Motor neuron (in vitro differentiated cells): ENCODE results near the gene PGK2. TPM values are rescaled to one million over a fixed set of nuclear protein-coding genes. Genes with fewer than 3 reads are reported as not detected.
A peak's percentile ranks its signal among the peaks of the same experiment; 100 is the strongest.
"Not testable (repeated sequence)": the region's sequence is repeated elsewhere in the genome, so short reads cannot be mapped to it uniquely, and the experiment has no call there.

Source experiments
- ATAC-seq, 8 experiments: fragments of 200-7000 bp; cut with Tn5 transposase; replicated peaks in 6 of 8; 2 replicates each; pipeline ENCODE4 v1.8.0; 2021; ENCODE audit warnings: mild to moderate bottlenecking in 8 of 8, moderate library complexity in 8 of 8
- H3K27ac ChIP-seq, 2 donors: fragments of 250-450 bp; sonication (Bioruptor Pico); 2 replicates each; pipeline ENCODE4 v1.9.0; 2021; ENCODE audit warnings: antibody characterized with exemption in 2 of 2, mild to moderate bottlenecking in 2 of 2, moderate library complexity in 1 of 2
- H3K4me1 ChIP-seq, 2 donors: fragments of 250-450 bp; sonication (Bioruptor Pico); replicated peaks in 1 of 2; 2 replicates each; pipeline ENCODE4 v1.6.1; 2021; ENCODE audit warnings: antibody characterized with exemption in 2 of 2, mild to moderate bottlenecking in 2 of 2, moderate library complexity in 1 of 2
- H3K4me3 ChIP-seq, 5 donors: fragments of 250-450 bp; sonication (Bioruptor Pico); 2 replicates each; pipeline ENCODE4 v1.9.0; 2021; ENCODE audit warnings: antibody characterized with exemption in 5 of 5, mild to moderate bottlenecking in 5 of 5, moderate library complexity in 4 of 5
- WGBS, 10 experiments: fragments of 450-650 bp; shearing (Covaris generic); methylation state at CpG; one replicate each; pipeline ENCODE4 v1.0.0; 2022; 5-methylcytosine and 5-hydroxymethylcytosine counted together
- in situ Hi-C, 9 experiments: fragments of 400-800 bp; cut with MboI; loops; one replicate each; pipeline ENCODE4 v1.15.0; 2021; ENCODE audit warnings: low sequenced_read_pairs in 9 of 9, low pct_unique_long_range_greater_than_20kb in 2 of 9; ENCODE audit not compliant: unreplicated experiment in 9 of 9
- total RNA-seq, 8 experiments: library from RNA; unstranded; fragments of 300-600 nt; gene quantifications; 2 replicates each; pipeline versions ENCODE4 v1.2.3 to v1.2.4, GENCODE V29; 2022

The PGK2 gene
- under 1 TPM in 1 of 8 experiments, not detected in 7; 0.33 TPM for total RNA-seq

DNA sequence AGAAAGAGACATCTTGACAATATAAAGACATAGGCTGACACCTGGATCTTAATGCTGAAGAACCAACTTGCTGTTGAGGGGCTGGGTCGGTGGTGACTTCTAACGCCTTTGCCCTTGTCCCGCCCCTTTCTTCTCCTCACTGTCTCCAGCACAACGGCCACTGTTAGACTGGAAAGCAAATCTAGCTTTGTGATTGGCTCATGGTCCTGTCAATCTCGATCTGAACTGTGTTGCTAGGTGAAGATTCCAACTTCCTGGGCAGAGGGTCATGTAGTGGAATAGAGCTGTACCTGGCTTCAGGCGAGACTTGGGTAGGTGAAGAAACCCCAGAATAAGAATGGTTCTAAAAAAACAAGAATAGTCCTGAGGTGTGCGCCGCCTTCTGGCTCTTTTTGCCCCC, at the start of gene PGK2:
Gene PGK2 (minus strand): TSS at position 110 of the 400 bp plus-strand sequence. CDS start 98 bp downstream, at position 12.
- in situ Hi-C loops, result no loop called here
- H3K27ac ChIP-seq, result no peak within 1 kb of the TSS
- ATAC-seq, result peak in 1 of 8 experiments; percentile 38
- no peaks in the 10 kb centered on the region for H3K4me1 ChIP-seq
- 0 to 90% (median 67%) methylated on average over 1 to 4 of the region's 8 CpGs; no CpG with 5 or more reads in 2 of the 10 experiments for WGBS, 10 experiments
- H3K4me3 ChIP-seq, result no peak within 1 kb of the TSS

DNA sequence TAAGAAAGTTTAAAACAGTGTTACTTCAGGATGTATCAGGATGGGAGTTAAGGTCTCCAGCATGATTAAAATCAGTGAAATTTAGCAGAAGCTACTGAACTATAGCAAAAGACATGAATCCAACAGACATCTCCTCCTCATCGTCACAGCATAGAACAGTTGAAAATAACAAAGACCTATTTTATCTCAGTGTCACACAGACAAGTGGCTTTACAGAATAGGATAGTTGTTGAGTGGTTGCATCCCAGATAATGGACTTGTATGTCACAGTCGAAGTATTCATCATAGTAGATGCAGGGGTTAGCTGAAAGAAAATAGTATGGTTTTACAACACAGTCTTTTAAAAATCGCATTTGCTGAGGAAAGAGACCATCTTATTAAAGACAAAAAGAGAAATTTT, 48.1 kb upstream of the PGK2 start:
- no peak overlapping the region for H3K27ac ChIP-seq
- in situ Hi-C loops, result loop anchor here in 2 of 9 experiments (25.0 kb wide), 3 partner anchors 198 to 323 kb away; partner anchors contain the start of gene RHAG (in 1 of the 2)
- WGBS, 10 experiments, result 0 to 100% (median 60%) methylated on average over 1 to 3 of the region's 3 CpGs
- no peak for ATAC-seq
- H3K4me1 ChIP-seq, result no peaks in the 10 kb centered on the region
- H3K4me3 ChIP-seq, result no peak overlapping the region

DNA sequence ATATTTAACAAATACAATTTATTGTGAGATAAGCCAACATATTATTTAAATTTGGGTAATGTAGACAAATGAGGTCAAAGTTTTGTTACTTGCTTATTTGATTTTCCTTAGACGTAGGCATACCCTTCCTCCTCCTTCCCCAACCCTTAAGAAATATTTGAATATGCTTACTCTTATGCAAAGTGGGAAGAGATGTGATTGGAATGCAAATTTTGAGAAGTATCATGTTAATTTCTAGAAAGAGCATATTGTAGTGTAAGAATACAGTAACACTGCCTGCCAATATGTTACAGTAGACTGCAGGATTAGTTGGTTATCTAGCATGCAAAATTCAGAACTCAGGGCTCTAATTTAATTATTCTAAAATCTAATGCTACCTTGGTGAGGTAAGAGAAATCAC, 46.3 kb upstream of the PGK2 start:
- ATAC-seq, result peak in 1 of 8 experiments; percentile 27
- Histone ChIP-seq H3K4me1 (no peaks in the 10 kb centered on the region), H3K4me3 (no peak overlapping the region), H3K27ac (no peak overlapping the region)
- WGBS, 10 experiments, result 20 to 100% (median 94%) methylated on average over 1 of the region's 1 CpG; no CpG with 5 or more reads in 4 of the 10 experiments
- in situ Hi-C loops, result loop anchor here in 2 of 9 experiments (25.0 kb wide), 3 partner anchors 196 to 321 kb away; partner anchors contain the start of gene RHAG (in 1 of the 2)

DNA sequence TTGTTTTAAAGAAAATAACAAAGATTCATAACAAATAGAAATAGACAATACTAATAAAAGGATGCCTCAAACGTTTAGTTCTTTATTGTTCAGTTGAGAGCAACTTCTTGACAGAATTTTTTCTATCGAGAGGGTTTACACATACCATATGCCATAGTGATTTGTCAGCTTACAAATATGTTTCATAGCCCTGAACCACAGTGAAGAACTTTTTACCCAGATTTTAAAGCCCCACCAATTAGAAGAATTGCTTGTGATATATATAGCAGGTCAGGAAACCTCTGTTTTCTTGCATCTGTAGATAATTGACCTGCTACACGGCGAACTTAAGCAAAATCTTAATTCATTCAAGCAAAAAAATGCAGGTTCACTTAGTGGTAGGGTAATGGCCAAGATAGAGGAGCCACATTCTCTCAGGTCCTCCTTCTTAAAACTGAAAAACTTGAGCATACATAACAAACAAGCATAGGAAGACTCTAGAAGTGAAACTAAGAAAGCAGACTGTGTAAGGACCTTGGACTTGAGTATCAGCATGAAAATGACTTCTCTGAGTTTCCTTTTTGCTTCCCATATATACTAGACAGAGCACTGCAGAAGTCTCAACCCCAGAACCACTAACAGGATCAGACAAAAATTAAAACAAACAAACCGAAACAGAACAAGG, 39.8 kb upstream of the PGK2 start:
- in situ Hi-C loops, result loop anchor here in 2 of 9 experiments (25.0 kb wide), 3 partner anchors 190 to 315 kb away; partner anchors contain the start of gene RHAG (in 1 of the 2)
- peak in 2 of 8 experiments; percentile 41 to 61 for ATAC-seq
- WGBS, 10 experiments, result 0 to 89% (median 74%) methylated on average over 2 to 5 of the region's 5 CpGs

DNA sequence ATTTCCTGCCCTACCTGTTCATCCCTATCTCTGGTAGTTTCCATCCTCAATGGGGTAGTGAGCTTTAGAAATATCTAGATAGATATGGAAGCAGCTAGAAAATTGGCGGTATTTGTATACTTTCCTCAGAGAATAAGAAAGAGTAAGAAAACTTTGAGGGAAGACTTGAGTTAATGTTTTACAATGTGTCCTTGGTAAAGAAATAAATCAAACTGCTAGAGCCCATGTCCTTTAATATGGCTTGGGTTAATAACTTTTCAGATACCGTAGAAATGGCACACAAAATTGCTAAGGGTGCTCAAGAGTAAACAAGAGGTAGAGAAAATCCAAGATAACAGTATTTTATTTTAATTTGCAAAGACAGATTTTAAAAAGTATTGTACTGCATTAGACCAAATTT, 28.1 kb upstream of the PGK2 start:
- no peaks in the 10 kb centered on the region for H3K4me1 ChIP-seq
- in situ Hi-C loops, result no loop called here
- no peak for ATAC-seq
- WGBS, 10 experiments, result 7 to 100% (median 83%) methylated on average over 1 to 2 of the region's 2 CpGs
- no peak overlapping the region for H3K4me3 ChIP-seq
- no peak overlapping the region for H3K27ac ChIP-seq

More for the DNA sequence above, 39.8 kb upstream of the PGK2 start:
- no peaks in the 10 kb centered on the region for H3K4me1 ChIP-seq
- H3K4me3 ChIP-seq, result no peak overlapping the region
- H3K27ac ChIP-seq, result no peak overlapping the region

DNA sequence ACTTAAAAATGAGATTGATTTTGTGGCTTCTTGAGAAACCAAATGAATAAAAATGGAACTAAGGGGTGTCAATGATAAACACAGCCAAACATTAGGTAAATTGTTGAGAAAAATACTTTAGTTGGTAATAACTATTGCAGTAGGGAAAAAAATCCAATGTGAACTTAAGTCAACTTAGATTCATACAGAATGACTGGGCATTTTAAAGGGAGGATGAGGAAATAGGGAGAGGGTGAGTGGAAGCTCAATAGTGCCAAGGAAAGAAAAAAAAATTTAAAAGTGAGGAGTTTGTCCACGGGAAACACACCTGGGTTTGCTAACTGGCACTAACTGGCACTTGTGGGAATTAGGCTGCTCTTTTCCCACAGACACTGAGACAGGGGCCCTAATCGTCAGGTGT, 26.2 kb upstream of the PGK2 start:
- ATAC-seq, result no peak
- WGBS, 10 experiments, result 0 to 78% (median 47%) methylated on average over 1 to 2 of the region's 2 CpGs; no CpG with 5 or more reads in 1 of the 10 experiments
- Histone ChIP-seq H3K4me3 (no peak overlapping the region), H3K27ac (no peak overlapping the region), H3K4me1 (no peaks in the 10 kb centered on the region)
- in situ Hi-C loops, result no loop called here

DNA sequence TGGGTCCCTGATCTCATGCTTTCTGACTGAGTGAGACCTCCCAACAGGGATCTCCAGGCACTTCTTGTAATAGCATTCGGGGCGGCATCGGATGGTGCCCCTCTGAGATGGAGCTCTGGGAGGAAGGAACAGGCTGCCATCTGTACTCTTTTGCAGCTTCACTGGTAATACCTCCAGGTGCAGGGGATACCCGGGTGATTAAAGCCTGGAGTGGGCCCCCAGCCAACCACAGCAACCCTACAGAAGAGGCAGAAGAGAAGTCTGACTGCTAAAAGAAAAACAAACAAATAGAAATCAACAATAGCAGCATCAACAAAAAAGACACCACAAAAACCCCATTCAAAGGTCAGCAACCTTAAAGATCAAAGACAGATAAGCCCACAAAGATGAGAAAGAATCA, 19.1 kb upstream of the PGK2 start:
- WGBS, 10 experiments, result 0 to 100% (median 77%) methylated on average over 1 to 4 of the region's 4 CpGs; no CpG with 5 or more reads in 6 of the 10 experiments
- no peak for ATAC-seq
- Histone ChIP-seq H3K4me1 (no peaks in the 10 kb centered on the region), H3K4me3 (no peak overlapping the region), H3K27ac (no peak overlapping the region)
- in situ Hi-C loops, result no loop called here

DNA sequence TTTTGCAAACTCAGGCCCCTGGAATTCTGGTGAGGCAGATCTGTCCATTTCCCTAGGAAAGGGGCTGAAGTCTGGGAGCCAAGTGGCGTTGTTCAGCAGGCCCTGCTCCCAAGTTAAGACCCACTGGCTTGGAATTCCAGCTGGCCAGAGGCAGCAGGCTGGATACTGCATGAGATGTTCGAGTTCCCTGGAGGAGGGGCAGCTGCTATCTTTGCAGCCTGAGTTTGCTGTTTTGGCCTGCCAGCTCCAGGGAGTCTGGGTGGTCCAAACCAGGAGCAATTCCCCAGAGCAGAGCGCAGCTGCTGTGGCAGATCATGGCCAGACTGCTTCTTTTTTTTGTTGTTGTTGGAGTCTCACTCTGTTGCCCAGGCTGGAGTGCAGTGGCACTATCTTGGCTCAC, 18.2 kb upstream of the PGK2 start:
- in situ Hi-C loops, result no loop called here
- H3K4me3 ChIP-seq, result no peak overlapping the region
- no peaks in the 10 kb centered on the region for H3K4me1 ChIP-seq
- 0 to 86% (median 64%) methylated on average over 1 to 2 of the region's 3 CpGs; no CpG with 5 or more reads in 5 of the 10 experiments for WGBS, 10 experiments
- no peak overlapping the region for H3K27ac ChIP-seq
- no peak for ATAC-seq

DNA sequence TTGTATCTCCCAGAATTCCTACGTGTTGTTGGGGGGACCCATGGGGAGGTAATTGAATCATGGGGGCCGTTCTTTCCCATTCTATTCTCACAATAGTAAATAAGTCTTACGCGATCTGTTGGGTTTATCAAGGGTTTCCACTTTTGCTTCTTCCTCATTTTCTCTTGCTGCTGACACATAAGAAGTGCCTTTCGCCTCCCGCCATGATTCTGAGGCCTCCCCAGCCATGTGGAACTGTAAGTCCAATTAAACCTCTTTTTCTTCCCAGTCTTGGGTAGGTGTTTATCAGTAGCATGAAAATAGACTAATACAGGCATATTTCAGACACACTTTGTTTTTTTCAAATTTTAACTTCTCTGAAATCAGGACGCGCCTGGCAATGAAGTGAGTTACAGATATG, 14.4 kb upstream of the PGK2 start:
- Histone ChIP-seq H3K27ac (no peak overlapping the region), H3K4me3 (no peak overlapping the region), H3K4me1 (no peaks in the 10 kb centered on the region)
- in situ Hi-C loops, result no loop called here
- ATAC-seq, result no peak
- 23 to 100% (median 87%) methylated on average over 2 to 8 of the region's 8 CpGs for WGBS, 10 experiments

DNA sequence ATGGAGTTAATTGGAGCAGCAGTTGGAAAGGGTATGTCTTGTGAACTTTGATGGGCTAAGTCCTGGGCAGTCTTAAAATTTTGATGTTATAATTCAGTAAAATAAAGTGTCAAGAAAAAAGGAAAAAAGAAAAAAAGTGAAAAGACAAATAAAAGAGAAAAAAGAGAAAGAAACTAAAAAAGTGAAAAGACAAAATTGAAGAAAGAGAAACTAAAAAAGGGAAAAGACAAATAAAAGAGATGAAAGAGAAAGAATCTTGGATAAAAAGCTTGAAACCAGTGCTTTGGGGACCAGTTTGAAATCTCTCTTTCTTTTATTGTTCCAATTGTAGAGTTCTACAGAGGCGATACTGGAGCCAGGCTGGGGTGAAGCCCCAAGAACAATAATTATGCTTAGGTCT, 12.0 kb upstream of the PGK2 start:
- Histone ChIP-seq H3K4me1 (no peaks in the 10 kb centered on the region), H3K27ac (no peak overlapping the region), H3K4me3 (no peak overlapping the region)
- 42 to 100% (median 85%) methylated on average over 1 of the region's 1 CpG; no CpG with 5 or more reads in 2 of the 10 experiments for WGBS, 10 experiments
- ATAC-seq, result no peak
- in situ Hi-C loops, result no loop called here

DNA sequence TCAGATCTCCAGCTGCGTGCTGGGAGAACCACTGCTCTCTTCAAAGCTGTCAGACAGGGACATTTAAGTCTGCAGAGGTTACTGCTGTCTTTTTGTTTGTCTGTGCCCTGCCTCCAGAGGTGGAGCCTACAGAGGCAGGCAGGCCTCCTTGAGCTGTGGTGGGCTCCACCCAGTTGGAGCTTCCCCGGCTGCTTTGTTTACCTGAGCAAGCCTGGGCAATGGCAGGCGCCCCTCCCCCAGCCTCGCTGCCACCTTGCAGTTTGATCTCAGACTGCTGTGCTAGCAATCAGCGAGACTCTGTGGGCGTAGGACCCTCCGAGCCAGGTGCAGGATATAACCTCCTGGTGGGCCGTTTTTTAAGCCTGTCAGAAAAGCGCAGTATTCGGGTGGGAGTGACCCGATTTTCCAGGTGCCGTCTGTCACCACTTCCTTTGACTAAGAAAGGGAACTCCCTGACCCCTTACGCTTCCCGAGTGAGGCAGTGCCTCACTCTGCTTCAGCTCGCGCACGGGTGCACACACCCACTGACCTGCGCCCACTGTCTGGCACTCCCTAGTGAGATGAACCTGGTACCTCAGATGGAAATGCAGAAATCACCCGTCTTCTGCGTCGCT, 9.9 kb upstream of the PGK2 start:
- ATAC-seq, H3K4me1 ChIP-seq, in situ Hi-C loops, H3K27ac ChIP-seq: not testable (repeated sequence)
- H3K4me3 ChIP-seq, result peak overlapping the region in 2 of 5 donors; percentile 6 to 13
- 13 to 60% (median 27%) methylated on average over 2 to 6 of the region's 21 CpGs; no CpG with 5 or more reads in 7 of the 10 experiments for WGBS, 10 experiments

DNA sequence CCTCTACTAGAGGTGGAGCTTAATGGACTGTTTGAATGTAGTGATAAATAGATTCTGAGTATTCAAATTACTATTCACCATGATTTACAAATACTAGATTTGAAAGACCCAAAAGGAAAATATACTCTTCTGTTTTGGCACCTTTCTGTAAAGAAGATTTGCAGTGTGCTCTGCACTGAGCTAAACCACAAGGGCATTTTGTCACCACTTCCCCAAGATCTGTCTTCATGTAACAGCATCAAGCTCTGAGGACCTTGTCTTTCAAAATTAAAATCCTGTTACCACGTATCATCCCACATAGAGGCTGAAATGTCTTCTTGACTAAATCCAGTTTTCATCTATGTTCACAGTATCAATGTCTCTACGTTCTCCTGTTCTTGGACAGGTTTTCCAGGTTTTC, 3.3 kb upstream of the PGK2 start:
- WGBS, 10 experiments, result 10 to 81% (median 50%) methylated on average over 1 to 2 of the region's 2 CpGs; no CpG with 5 or more reads in 1 of the 10 experiments
- Histone ChIP-seq H3K4me1 (no peaks in the 10 kb centered on the region), H3K27ac (no peak overlapping the region), H3K4me3 (no peak overlapping the region)
- in situ Hi-C loops, result no loop called here
- no peak for ATAC-seq

DNA sequence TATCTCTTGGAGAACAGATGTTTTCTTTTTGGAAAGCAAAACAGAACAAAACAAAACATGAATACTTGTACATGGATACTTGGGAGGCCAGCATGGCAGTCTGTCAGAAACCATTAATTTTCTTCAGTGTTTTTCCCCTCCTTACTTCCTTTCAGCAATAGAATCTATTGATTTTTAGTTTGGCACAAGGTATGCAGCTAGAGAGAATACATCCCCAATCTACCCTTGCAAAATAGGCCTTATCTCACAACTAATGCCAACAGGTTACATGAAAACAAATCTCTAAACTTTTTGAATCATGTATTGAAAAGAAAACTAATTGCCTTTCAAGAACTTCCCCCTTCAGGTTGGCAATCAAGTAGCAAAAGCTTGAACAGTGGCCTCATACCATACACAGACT, 2.8 kb downstream of the PGK2 start:
- Histone ChIP-seq H3K27ac (no peak overlapping the region), H3K4me3 (no peak overlapping the region), H3K4me1 (no peaks in the 10 kb centered on the region)
- ATAC-seq, result no peak
- in situ Hi-C loops, result no loop called here
